ENCODE results near the gene CTAGE1.

The CTAGE1 gene

DNA sequence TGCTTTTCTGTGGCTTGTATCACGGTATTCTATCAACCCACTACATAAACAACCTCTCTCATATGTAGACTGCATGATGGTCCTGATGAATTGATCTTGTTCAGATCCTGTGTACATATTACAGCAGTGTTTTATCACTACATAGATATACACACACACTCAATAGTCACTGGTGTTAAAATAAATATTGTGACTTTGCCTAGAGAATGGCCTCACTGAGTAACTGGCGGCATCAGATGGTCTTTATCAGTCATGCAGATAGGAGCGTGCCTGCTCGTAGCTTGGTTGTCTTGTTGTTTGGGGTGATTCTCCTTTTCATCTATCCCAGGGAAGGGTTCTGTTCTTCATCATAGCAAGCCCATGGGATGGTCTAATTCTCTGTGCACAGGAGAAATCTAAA, 18.4 kb upstream of the CTAGE1 start:
- no peak for DNase-seq
- intact Hi-C loops (cut with DNase I) = no loop called here

DNA sequence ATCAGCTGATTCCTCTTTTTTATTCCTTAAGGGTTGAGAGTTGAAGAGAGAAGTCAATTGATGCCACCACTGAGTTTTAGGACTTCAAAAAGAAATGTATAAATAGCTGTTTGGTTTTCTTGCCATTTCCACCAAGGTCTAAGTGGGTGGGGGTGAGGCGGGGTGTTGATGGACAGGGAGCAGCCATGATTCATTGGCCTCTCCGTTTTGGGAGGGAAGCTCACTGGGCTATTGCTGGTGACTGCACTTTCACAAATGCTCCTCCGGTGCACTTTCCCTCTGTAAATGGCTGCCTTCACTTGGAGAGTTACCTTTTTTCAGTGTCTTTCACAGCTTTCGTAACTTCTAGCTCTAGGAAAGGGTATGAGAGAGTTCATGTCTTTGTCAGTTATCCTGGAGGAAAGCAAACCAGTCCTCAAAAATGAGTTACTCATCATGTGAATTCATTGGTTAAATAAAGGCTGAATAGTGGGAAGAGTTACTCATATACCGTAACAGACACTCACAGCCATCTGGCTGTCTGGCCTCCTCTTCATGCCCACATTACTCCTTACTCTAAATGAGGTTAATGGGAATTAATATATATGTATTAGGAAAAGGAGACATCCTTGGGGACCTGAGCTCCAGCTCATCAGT, 17.4 kb upstream of the CTAGE1 start:
- intact Hi-C loops (cut with DNase I) = no loop called here

DNA sequence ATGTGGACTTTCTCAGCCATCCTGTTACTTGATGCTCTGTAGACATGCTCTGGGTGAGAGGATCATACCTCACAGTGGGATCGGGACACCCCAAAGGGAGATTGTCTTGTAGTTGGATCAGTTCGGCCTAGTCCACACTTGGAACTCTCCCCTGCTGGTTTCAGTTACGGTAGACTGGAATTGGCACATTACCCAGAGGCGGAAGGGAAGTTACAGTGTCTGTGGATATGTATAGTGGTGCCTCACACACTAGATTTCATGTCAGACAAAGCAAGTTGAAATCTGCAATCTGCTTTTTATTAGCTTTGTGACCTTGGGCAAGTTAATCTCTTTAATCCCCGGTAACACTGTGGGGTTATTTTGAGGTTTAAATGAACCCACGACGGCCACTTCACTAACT, 16.2 kb upstream of the CTAGE1 start:
- DNase-seq = no peak
- intact Hi-C loops (cut with DNase I) = no loop called here

More for the DNA sequence above, 17.4 kb upstream of the CTAGE1 start:
- no peak for DNase-seq

DNA sequence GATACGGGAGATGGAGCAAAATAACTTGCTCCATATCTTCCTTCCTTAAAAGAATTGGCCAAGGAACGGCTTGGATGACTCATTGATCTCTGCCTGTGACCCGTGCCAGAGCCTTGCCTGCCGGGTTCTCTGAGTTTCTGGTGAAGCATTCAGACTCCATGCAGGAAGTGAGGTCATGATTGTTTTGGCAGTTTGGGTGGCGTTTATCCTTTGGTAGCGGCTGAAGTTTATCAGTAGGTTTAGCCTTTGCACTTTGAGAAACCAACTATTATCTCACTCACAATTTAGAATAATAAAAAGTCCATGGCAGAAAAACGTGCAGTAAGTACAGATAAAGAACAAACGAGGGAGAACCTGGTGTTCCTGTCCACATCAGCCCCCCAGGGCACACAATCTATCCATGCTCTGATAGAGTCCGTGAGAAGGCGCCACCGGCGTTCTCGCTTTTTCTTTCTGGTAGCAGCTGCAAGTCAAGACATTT, 15.0 kb upstream of the CTAGE1 start:
- intact Hi-C loops (cut with DNase I) = no loop called here
- DNase-seq = no peak

DNA sequence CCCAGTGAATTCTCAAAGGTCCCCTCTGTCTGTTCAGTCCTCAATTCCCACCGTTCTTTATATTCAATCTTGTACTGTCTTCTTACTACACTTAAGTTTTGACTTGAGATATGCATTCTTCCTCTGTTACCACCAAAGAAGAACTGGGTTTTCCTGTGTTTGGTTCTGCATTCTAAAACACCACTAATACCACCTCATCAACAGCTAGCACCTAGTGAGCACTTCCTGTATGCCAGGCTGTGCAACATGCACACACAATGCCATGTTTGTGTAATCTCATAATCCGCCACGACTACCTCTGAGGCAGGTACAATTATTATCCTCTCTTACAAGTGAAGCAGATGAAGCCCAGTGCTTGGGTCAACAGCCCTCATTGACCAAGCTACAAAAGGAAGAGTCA, 11.8 kb upstream of the CTAGE1 start:
- intact Hi-C loops (cut with DNase I) = no loop called here
- DNase-seq = no peak

DNA sequence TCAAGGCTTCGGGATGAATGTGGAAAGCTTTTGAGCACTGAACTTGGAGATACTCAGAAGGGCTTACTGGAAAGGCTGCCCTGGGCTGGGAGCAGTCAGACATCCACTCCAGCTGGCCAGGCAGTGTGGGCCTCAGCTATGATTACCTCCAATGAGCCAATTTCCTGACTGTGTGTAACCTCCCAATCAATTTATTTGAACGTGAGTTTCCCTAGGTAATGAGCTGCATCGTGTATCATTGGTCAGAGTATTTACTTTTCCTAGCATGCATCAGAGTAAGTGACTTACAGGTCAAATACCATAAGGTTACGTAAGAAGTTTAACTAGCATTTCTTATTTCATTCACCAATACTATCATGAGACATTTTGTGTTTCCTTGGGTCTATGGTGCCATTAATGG, 11.0 kb upstream of the CTAGE1 start:
- DNase-seq = no peak
- intact Hi-C loops (cut with DNase I) = no loop called here

- no peak for DNase-seq
- intact Hi-C loops (cut with DNase I) = no loop called here
These were observed 10.3 kb upstream of the CTAGE1 start for GRCh38 chr18:22427822-22428549.

GRCh38 chr18:22424565-22424963, 6.8 kb upstream of the CTAGE1 start:
- intact Hi-C loops (cut with DNase I) = no loop called here
- DNase-seq = no peak

GRCh38 chr18:22423878-22424564, 6.3 kb upstream of the CTAGE1 start:
- intact Hi-C loops (cut with DNase I) = no loop called here
- DNase-seq = no peak

- DNase-seq = no peak
- intact Hi-C loops (cut with DNase I) = no loop called here
These were observed 5.3 kb upstream of the CTAGE1 start for GRCh38 chr18:22422909-22423548.

- DNase-seq = no peak
- intact Hi-C loops (cut with DNase I) = no loop called here
These were observed 2.9 kb upstream of the CTAGE1 start for GRCh38 chr18:22420652-22421051.

DNA sequence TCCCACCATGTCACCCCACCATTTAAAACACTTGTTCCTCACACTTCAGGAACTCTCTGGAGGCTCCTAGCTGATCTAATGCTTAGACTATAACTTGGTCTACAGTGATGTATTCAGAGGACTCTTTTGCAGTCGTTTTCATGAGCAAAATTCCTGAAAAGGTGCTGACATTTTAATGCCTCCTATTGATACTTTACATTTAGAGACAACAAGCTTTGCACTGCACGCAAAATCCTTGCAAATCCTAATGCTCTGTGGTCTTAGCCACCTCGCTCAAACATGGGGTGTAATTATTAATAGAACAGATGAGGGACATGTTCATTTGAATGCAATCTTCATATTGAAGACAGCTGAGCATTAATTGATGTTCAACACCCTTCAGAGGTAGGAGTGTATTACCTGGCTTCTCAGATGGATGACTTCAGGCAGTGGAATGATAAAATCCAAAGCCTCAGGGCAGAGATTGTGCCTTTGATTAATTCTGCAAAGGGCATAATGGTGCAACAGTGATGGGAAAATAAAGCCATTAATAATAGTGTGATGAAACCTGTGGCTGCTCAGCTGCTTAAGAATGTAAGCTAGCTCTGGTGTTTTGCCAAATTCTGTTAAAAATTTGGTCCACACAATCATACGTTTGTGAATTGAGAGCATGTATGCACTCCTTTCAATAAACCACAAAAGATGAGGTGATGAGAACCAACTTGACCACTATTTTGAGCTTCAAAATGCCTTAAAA, 5.4 kb downstream of the CTAGE1 start:
- intact Hi-C loops (cut with DNase I) = no loop called here
- no peak for DNase-seq

DNA sequence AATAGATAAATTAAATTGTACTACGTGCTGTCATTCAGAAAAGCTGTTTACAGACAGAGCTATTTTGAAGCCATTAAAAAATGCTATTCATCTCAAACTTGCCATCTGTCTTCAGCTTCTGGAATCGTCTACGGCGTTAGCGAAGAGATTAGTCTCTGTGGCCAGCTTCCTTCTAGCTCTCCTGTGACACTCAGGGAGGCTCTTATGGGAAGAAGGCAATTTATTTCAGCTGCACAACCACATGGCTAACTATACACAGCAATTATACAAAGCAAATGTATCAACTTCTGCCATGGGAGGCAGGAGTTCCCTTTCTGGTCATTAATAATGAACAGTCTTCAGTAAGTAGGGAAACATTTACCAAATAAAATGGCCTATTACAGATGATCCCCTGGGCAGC, 6.3 kb downstream of the CTAGE1 start:
- intact Hi-C loops (cut with DNase I) = no loop called here
- no peak for DNase-seq

DNA sequence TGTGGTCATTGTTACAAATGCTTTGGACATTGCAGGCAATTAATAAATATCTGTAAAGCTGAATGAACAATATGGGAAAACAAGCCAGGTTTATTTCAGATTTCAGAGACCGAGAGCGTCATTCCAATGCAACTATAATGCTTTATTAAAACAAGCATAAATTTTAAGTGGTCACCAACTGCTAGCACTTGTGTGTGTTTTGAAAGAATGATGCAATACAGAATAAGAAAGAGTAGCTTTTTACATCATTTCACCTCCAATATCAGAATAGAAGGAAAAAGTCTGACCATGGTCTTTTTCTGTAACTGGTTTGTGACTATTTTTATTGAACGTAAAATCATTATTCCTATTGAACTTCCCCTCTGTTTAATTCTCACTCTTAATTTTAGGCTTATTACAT, 7.6 kb downstream of the CTAGE1 start:
- DNase-seq = no peak
- intact Hi-C loops (cut with DNase I) = no loop called here

DNA sequence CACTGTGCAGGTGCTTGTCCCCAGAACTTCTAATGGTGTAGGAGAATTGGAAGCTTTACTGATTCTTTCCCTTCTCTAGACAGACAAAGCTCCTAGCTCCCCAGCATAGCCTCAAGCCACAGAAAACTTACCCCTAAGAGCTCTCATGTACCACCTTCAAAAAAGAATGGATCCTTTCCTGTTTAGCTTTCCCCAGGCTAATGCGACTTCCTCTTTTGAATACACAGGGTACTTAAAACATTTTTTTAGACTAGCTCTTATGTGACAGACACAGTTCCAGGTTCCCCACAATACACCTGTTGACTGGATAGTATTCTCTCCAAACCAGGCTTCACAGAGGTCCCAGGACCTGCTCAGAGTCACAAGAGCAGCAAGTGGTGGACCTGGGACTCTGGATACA, 8.3 kb downstream of the CTAGE1 start:
- no peak for DNase-seq
- intact Hi-C loops (cut with DNase I) = no loop called here

DNA sequence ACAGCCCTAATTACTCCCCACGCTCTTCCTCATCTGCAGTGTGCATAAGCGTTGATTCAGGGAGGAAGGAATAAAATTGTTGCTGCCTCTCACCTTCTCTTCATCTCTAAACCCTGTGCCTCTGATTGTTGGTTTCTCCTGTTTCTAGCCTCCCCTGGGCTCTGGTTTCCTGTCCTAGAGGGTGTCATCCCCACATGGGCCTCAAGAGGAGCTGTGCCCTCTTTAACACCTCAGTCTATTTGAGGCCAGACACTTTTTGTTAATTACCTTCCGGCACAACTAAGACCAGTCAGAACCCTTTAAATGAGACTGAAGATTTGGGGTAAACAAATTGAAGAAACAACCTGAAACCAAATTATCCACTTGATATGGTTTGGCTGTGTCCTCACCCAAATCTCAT, 9.7 kb downstream of the CTAGE1 start:
- intact Hi-C loops (cut with DNase I) = no loop called here
- DNase-seq = no peak

GRCh38 chr18:22405142-22405541, 12.6 kb downstream of the CTAGE1 start:
- DNase-seq = no peak
- intact Hi-C loops (cut with DNase I) = no loop called here

- DNase-seq = no peak
- intact Hi-C loops (cut with DNase I) = no loop called here
These were observed 13.8 kb downstream of the CTAGE1 start for GRCh38 chr18:22403950-22404349.

DNA sequence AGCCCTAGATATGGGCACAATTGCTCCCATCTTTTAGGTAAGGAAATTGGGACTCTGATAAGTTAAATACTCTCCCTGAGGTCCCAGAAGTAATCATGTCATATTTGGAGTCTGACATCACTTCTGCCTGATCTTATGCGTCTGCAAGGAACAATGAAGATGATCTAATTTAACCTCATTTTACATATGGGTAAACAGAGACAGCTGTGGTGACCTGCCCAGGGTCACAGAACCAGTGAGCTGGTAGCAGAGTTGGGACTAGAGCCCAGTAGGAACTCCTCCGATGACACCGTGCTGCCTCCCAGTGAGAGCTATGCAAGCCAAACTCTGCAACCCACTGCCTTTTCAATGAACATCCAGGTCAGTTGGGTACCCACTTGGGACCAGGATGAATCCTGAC, 17.8 kb downstream of the CTAGE1 start:
- intact Hi-C loops (cut with DNase I) = no loop called here

DNA sequence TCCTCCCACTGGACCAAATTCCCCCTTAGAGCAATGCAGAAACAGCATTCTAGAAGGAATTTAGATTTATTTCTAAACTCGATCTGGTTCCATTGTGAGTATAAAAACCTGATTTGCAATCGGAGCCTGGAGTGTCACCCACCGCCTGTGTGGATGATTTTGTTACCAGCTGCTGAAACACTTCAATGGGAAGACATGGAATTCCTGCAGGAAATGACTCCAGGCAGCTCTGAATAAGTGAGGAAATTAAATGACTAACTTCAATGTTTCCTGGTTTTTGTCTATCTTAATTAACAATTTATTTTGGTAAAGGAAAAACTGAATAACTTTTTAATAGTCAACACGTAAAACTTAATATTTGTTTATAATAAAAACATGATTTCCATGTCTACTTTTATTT, 19.3 kb downstream of the CTAGE1 start:
- intact Hi-C loops (cut with DNase I) = no loop called here

More for the DNA sequence above, 17.8 kb downstream of the CTAGE1 start:
- no peak for DNase-seq

DNA sequence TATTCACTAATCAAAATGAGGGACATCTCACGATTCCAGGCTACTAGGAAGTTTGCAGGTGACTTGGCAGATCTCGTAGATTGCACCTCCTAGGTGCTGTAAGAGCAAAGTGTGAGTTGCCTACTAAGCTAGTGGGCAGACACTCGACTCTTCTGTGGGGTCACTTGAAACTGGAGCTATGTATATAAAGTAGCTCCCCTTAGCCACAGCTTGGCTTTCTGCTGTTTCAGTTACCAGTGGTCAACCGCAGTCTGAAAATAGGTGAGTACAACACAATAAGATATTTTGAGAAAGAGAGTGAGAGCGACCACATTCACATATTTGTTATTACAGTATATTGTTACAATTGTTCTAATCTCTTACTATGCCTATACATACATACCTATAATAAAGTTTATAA, 23.3 kb downstream of the CTAGE1 start:
- intact Hi-C loops (cut with DNase I) = no loop called here
- DNase-seq = no peak

More for the DNA sequence above, 19.3 kb downstream of the CTAGE1 start:
- no peak for DNase-seq
